Transverse colon (tissue), 4 donors: ENCODE measurements around the gene EIF2AK3. TPM values are rescaled to one million over a fixed set of nuclear protein-coding genes. Genes with fewer than 3 reads are reported as not detected.
"Not testable (repeated sequence)": the region's sequence is repeated elsewhere in the genome, so short reads cannot be mapped to it uniquely, and the experiment has no call there.

ENCODE experiments used
- DNase-seq: peaks from one replicate; pipeline ENCODE4 v3.0.0-alpha.2; 2019
- H3K27ac ChIP-seq, 4 donors: fragments of 200-600 bp; sonication (generic); 2 replicates each; pipeline ENCODE4 v1.5.1; 2016 to 2018; ENCODE audit warnings: inconsistent platforms in 4 of 4
- H3K27me3 ChIP-seq: fragments of 200-600 bp; sonication (generic); 2 replicates; pipeline ENCODE4 v1.5.1; 2017; ENCODE audit warnings: inconsistent platforms
- H3K36me3 ChIP-seq, 4 donors: fragments of 200-600 bp; sonication (generic); 2 replicates each; pipeline ENCODE4 v1.5.1; 2017 to 2019; ENCODE audit warnings: inconsistent platforms in 4 of 4
- H3K4me1 ChIP-seq, 4 donors: fragments of 200-600 bp; sonication (generic); 2 replicates each; pipeline ENCODE4 v1.5.1; 2017 to 2020; ENCODE audit warnings: inconsistent platforms in 4 of 4
- H3K4me3 ChIP-seq, 4 donors: fragments of 200-600 bp; sonication (generic); 1 replicate in 1 of 4; 2 replicates in 3 of 4; pipeline versions ENCODE4 v1.5.1 to v1.6.1; 2017 to 2019; ENCODE audit warnings: inconsistent platforms in 4 of 4
- H3K9me3 ChIP-seq, 2 donors: fragments of 200-600 bp; sonication (generic); 2 replicates each; pipeline ENCODE4 v1.5.1; 2017 to 2019; ENCODE audit warnings: inconsistent platforms in 2 of 2
- EP300 ChIP-seq: sonication (generic); formaldehyde crosslinking; IDR thresholded peaks from one replicate; pipeline ENCODE4 v1.6.1; 2017; ENCODE audit warnings: antibody characterized with exemption, low read depth
- POLR2A ChIP-seq: fragments of 450-650 bp; IDR thresholded peaks from one replicate; pipeline ENCODE4 v1.6.1; 2016; ENCODE audit warnings: antibody characterized with exemption, mild to moderate bottlenecking, moderate library complexity
- POLR2AphosphoS5 ChIP-seq, 3 donors: sonication (generic); formaldehyde crosslinking; IDR thresholded peaks; one replicate each; pipeline ENCODE4 v1.6.1; 2016; ENCODE audit warnings: antibody characterized with exemption in 3 of 3
- WGBS, 2 donors: methylation state at CpG; one replicate each; pipeline ENCODE4 v1.1.5; 2018; ENCODE audit warnings: low coverage in 1 of 2; 5-methylcytosine and 5-hydroxymethylcytosine counted together
- in situ Hi-C, 4 donors: fragments of 200-750 bp; cut with MboI; loops; one replicate each; pipeline versions ENCODE4 v1.15.0 to v1.15.1; 2017; ENCODE audit warnings: low sequenced_read_pairs in 3 of 4, low pct_ligation_motif_present in 1 of 4, low pct_unique_long_range_greater_than_20kb in 1 of 4
- intact Hi-C: fragments of 100-400 bp; cut with DNase I; formaldehyde crosslinking; loops from one replicate; pipeline ENCODE4 v1.15.1; 2023; ENCODE audit warnings: low total_unique reads
- total RNA-seq, 4 donors: library from RNA; depleted of rRNA; stranded (reverse); fragments of >200 nt; gene quantifications; one replicate each; pipeline ENCODE4 v1.1.0, GENCODE V29; 2016
- TF ChIP-seq, protein P1 (sequence below), 5 experiments: fragments of 200-600 bp in 3 of 5; fragments of 450-650 bp in 2 of 5; sonication (generic) in 3 of 5; IDR thresholded peaks; 1 replicate in 2 of 5; 2 replicates in 3 of 5; pipeline ENCODE4 v1.5.1; 2016 to 2017; ENCODE audit warnings: antibody characterized with exemption in 5 of 5, inconsistent platforms in 3 of 5, mild to moderate bottlenecking in 2 of 5, moderate library complexity in 1 of 5

EIF2AK3 gene
- total RNA-seq, 4 donors from 2014 or later = 19.5 to 44.8 (median 32.9) TPM

DNA sequence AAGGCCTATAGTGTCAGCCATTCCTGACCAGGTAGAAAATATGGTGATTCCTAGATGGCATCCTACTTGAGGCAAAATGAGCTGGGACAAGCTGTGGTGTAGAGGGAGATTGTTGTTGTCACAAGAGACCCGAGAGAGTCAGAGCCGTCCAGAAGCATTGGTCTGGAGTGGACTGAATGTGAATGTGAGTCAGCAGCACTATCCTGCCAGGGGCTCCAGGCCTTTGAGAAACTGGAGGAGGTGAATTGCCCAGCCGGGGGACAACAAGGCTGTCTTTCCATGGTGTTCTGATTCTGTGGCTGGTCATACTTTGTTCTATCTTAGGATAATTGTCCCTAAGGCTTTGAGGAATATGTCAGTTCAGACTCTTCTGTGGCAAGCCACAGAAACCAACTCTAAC is 29.4 kb upstream of the EIF2AK3 start:
- no peak overlapping the region for H3K27ac ChIP-seq

DNA sequence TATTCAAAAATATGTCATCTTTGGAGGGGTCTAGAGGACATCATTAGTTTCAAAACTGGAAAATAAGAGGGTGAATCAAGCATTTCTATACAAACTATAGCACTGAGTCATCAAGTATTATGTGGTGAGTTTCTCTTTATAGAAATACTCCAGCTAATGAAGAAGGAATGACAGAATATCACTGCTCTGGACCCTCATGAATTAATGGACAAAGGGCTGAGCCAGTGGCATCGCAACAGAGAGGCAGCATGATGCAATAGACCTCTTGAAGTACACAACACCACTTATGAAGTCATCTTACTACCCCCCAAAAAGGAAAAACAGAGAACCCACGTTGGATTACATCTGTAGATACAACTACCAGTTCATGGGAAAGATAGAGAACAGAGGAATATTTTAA is 27.4 kb upstream of the EIF2AK3 start:
- in situ Hi-C loops = no loop called here
- no peaks in the 10 kb centered on the region for H3K36me3 ChIP-seq
- peaks cover 0 to 13% (median 4%) of the 10 kb centered on the region in 4 donors for H3K4me1 ChIP-seq
- intact Hi-C loops = no loop called here
- no peaks in the 10 kb centered on the region for H3K9me3 ChIP-seq
- no peak for TF ChIP-seq POLR2AphosphoS5 (IDR thresholded peaks at IDR 0.05)
- no peak for TF ChIP-seq EP300
- TF ChIP-seq, protein P1, sequence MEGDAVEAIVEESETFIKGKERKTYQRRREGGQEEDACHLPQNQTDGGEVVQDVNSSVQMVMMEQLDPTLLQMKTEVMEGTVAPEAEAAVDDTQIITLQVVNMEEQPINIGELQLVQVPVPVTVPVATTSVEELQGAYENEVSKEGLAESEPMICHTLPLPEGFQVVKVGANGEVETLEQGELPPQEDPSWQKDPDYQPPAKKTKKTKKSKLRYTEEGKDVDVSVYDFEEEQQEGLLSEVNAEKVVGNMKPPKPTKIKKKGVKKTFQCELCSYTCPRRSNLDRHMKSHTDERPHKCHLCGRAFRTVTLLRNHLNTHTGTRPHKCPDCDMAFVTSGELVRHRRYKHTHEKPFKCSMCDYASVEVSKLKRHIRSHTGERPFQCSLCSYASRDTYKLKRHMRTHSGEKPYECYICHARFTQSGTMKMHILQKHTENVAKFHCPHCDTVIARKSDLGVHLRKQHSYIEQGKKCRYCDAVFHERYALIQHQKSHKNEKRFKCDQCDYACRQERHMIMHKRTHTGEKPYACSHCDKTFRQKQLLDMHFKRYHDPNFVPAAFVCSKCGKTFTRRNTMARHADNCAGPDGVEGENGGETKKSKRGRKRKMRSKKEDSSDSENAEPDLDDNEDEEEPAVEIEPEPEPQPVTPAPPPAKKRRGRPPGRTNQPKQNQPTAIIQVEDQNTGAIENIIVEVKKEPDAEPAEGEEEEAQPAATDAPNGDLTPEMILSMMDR (IDR thresholded peaks at IDR 0.05) = no peak
- TF ChIP-seq POLR2A = no peak
- H3K4me3 ChIP-seq = no peak overlapping the region
- no peaks in the 10 kb centered on the region for H3K27me3 ChIP-seq
- H3K27ac ChIP-seq = no peak overlapping the region
- WGBS, 2 donors = 64 to 78% methylated on average over 1 to 2 of the region's 2 CpGs
- DNase-seq = no peak

More for the DNA sequence above, 29.4 kb upstream of the EIF2AK3 start:
- H3K4me3 ChIP-seq = no peak overlapping the region
- H3K36me3 ChIP-seq = no peaks in the 10 kb centered on the region
- TF ChIP-seq POLR2A (no peak), EP300 (no peak), POLR2AphosphoS5 (IDR thresholded peaks at IDR 0.05) (no peak)
- TF ChIP-seq, protein P1 (IDR thresholded peaks at IDR 0.05) = no peak
- H3K9me3 ChIP-seq = no peaks in the 10 kb centered on the region
- H3K27me3 ChIP-seq = no peaks in the 10 kb centered on the region
- DNase-seq = no peak
- intact Hi-C loops = no loop called here
- WGBS, 2 donors = 84 to 100% methylated on average over 2 to 3 of the region's 3 CpGs
- in situ Hi-C loops = no loop called here
- peaks cover 0 to 13% (median 4%) of the 10 kb centered on the region in 4 donors for H3K4me1 ChIP-seq

DNA sequence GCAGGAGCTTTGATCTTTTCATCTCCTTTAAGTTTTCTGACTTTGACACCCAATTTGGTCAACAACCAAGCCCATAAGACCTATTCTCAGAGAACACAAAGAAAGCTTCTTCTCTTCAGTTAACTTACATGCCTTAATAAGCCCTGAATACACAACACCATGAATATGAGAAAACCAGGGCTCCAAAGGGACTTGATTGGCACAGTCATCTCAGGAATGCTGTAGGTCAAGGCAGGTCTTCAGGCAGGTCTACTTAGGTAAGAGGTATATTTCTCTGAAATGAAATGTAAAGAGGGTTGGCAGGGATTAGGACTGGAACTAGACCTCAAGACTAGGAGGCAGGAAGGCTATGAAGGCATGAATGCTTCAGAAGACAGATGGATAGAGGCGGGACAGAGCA is 24.4 kb upstream of the EIF2AK3 start:
- H3K4me1 ChIP-seq = no peaks in the 10 kb centered on the region
- DNase-seq = no peak
- WGBS, 2 donors = 80 to 89% methylated on average over 1 of the region's 1 CpG
- TF ChIP-seq, protein P1 (IDR thresholded peaks at IDR 0.05) = no peak
- TF ChIP-seq POLR2A (no peak), EP300 (no peak), POLR2AphosphoS5 (IDR thresholded peaks at IDR 0.05) (no peak)
- H3K27ac ChIP-seq = no peak overlapping the region
- H3K36me3 ChIP-seq = no peaks in the 10 kb centered on the region
- H3K9me3 ChIP-seq = no peaks in the 10 kb centered on the region
- intact Hi-C loops (no loop called here), in situ Hi-C loops (no loop called here)
- H3K4me3 ChIP-seq = no peak overlapping the region
- no peaks in the 10 kb centered on the region for H3K27me3 ChIP-seq

DNA sequence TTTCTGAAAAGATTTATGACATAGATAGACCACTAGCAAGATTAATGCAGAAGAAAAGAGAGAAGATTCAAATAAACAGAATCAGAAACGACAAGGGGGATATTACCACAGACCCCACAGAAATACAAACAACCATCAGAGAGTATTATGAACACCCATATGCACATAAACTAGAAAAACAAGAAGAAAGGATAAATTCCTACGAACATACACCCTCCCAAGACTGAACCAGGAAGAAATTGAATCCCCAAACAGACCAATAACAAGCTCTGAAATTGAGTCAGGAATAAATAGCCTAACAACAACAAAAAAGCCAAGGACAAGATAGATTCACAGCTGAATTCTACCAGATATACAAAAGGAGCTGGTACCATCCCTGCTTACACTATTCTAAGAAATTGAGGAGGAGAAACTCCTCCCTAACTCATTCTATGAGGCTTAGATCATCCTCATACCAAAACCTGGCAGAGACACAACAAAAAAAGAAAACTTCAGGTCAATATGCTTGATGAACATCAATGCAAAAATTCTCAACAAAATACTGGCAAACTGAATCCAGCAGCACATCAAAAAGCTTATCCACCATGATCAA is 18.1 kb upstream of the EIF2AK3 start:
- H3K36me3 ChIP-seq, H3K27me3 ChIP-seq, DNase-seq, in situ Hi-C loops, H3K9me3 ChIP-seq, H3K4me1 ChIP-seq, H3K27ac ChIP-seq, intact Hi-C loops, H3K4me3 ChIP-seq: not testable (repeated sequence)
- 64 to 73% methylated on average over 1 to 2 of the region's 2 CpGs for WGBS, 2 donors

- intact Hi-C loops = no loop called here
- no peak for TF ChIP-seq POLR2AphosphoS5 (IDR thresholded peaks at IDR 0.05)
- no peak for TF ChIP-seq POLR2A
- TF ChIP-seq, protein P1 (IDR thresholded peaks at IDR 0.05) = no peak
- TF ChIP-seq EP300 = no peak
- no peaks in the 10 kb centered on the region for H3K4me1 ChIP-seq
- H3K27me3 ChIP-seq = peaks cover 11% of the 10 kb centered on the region
- no peak for DNase-seq
- H3K27ac ChIP-seq = no peak overlapping the region
- H3K36me3 ChIP-seq = no peaks in the 10 kb centered on the region
- H3K9me3 ChIP-seq = no peaks in the 10 kb centered on the region
- H3K4me3 ChIP-seq = no peak overlapping the region
- 66 to 75% methylated on average over 3 of the region's 3 CpGs for WGBS, 2 donors
- in situ Hi-C loops = no loop called here
Measured at GRCh38 chr2:88642278-88642677, 15.0 kb upstream of the EIF2AK3 start.
